Activated T-helper 1 cell treated with anti-CD3 and anti-CD28 coated beads, Interleukin-12 subunit alpha, Interleukin-12 subunit beta, Interleukin-2, Interleukin-4 antibody, amounts not matched to agents 30 ng/mL and 10 ng/mL and 1 ng/mL, durations not matched to agents 14 hours and 24 hours and 36 hours (primary cell): ENCODE measurements around the gene EPS8L3. TPM values are rescaled to one million over a fixed set of nuclear protein-coding genes. Genes with fewer than 3 reads are reported as not detected.
A peak's percentile ranks its signal among the peaks of the same experiment; 100 is the strongest.

Experiments
- DNase-seq: peaks from one replicate; pipeline ENCODE4 v3.0.0; 2021; ENCODE audit warnings: low spot score
- H3K27ac Mint-ChIP-seq: one replicate; pipeline ENCODE4 v1.8.0; 2021; ENCODE audit warnings: mild to moderate bottlenecking, mixed read lengths
- H3K27me3 Mint-ChIP-seq: one replicate; pipeline ENCODE4 v1.8.0; 2022; ENCODE audit warnings: mild to moderate bottlenecking, moderate library complexity, mixed read lengths; ENCODE audit not compliant: insufficient read depth
- H3K36me3 Mint-ChIP-seq: one replicate; pipeline ENCODE4 v1.8.0; 2021; ENCODE audit warnings: low read depth, mixed read lengths
- H3K4me1 Mint-ChIP-seq: one replicate; pipeline ENCODE4 v1.8.0; 2021; ENCODE audit warnings: low read depth, mixed read lengths
- H3K4me3 Mint-ChIP-seq: one replicate; pipeline ENCODE4 v1.8.0; 2021; ENCODE audit warnings: mild to moderate bottlenecking, moderate library complexity, mixed read lengths
- H3K9me3 Mint-ChIP-seq: one replicate; pipeline ENCODE4 v1.8.0; 2021; ENCODE audit warnings: mixed read lengths
- intact Hi-C: fragments of 100-400 bp; cut with micrococcal nuclease; formaldehyde crosslinking; loops from one replicate; pipeline ENCODE4 v1.15.1; 2024
- total RNA-seq: library from RNA; stranded (reverse); gene quantifications from 2 replicates; pipeline ENCODE4 v1.2.3, GENCODE V29; 2022

Gene EPS8L3
- total RNA-seq, 1 donor from 2014 or later, result not detected

GRCh38 chr1:109782514-109782913, 18.8 kb upstream of the EPS8L3 start:
- H3K27me3 Mint-ChIP-seq, result no peaks in the 10 kb centered on the region
- no peak overlapping the region for H3K27ac Mint-ChIP-seq
- H3K9me3 Mint-ChIP-seq, result peaks cover 11% of the 10 kb centered on the region
- intact Hi-C loops, result no loop called here
- no peak overlapping the region for H3K4me3 Mint-ChIP-seq
- no peak for DNase-seq
- peaks cover 22% of the 10 kb centered on the region for H3K4me1 Mint-ChIP-seq
- H3K36me3 Mint-ChIP-seq, result peaks cover 14% of the 10 kb centered on the region

GRCh38 chr1:109781806-109782205, 18.1 kb upstream of the EPS8L3 start:
- H3K36me3 Mint-ChIP-seq, result peaks cover 13% of the 10 kb centered on the region
- no peak for DNase-seq
- peaks cover 11% of the 10 kb centered on the region for H3K9me3 Mint-ChIP-seq
- H3K27me3 Mint-ChIP-seq, result no peaks in the 10 kb centered on the region
- peaks cover 27% of the 10 kb centered on the region for H3K4me1 Mint-ChIP-seq
- H3K27ac Mint-ChIP-seq, result no peak overlapping the region
- intact Hi-C loops, result no loop called here
- no peak overlapping the region for H3K4me3 Mint-ChIP-seq

GRCh38 chr1:109780982-109781381, 17.3 kb upstream of the EPS8L3 start:
- intact Hi-C loops, result no loop called here
- peaks cover 11% of the 10 kb centered on the region for H3K9me3 Mint-ChIP-seq
- H3K4me3 Mint-ChIP-seq, result no peak overlapping the region
- DNase-seq, result no peak
- H3K27me3 Mint-ChIP-seq, result no peaks in the 10 kb centered on the region
- H3K27ac Mint-ChIP-seq, result no peak overlapping the region
- peaks cover 21% of the 10 kb centered on the region for H3K4me1 Mint-ChIP-seq
- H3K36me3 Mint-ChIP-seq, result peaks cover 13% of the 10 kb centered on the region

- H3K4me3 Mint-ChIP-seq, result no peak overlapping the region
- peaks cover 11% of the 10 kb centered on the region for H3K9me3 Mint-ChIP-seq
- H3K27ac Mint-ChIP-seq, result no peak overlapping the region
- H3K4me1 Mint-ChIP-seq, result peaks cover 17% of the 10 kb centered on the region
- H3K27me3 Mint-ChIP-seq, result peaks cover 6% of the 10 kb centered on the region
- H3K36me3 Mint-ChIP-seq, result peaks cover 13% of the 10 kb centered on the region
- DNase-seq, result no peak
- intact Hi-C loops, result loop anchor here (1.0 kb wide), 4 partner anchors 12 to 230 kb away; partner anchors contain the start of genes AHCYL1, CSF1 and GNAI3
Measured at GRCh38 chr1:109777980-109778625, 14.4 kb upstream of the EPS8L3 start.

GRCh38 chr1:109777436-109777835, 13.7 kb upstream of the EPS8L3 start:
- H3K9me3 Mint-ChIP-seq, result peaks cover 11% of the 10 kb centered on the region
- peaks cover 17% of the 10 kb centered on the region for H3K4me1 Mint-ChIP-seq
- DNase-seq, result no peak
- peaks cover 12% of the 10 kb centered on the region for H3K36me3 Mint-ChIP-seq
- peaks cover 6% of the 10 kb centered on the region for H3K27me3 Mint-ChIP-seq
- H3K27ac Mint-ChIP-seq, result peak overlapping the region; percentile 40
- intact Hi-C loops, result loop anchor here (1.0 kb wide), 4 partner anchors 13 to 229 kb away; partner anchors contain the start of genes AHCYL1, CSF1 and GNAI3
- H3K4me3 Mint-ChIP-seq, result no peak overlapping the region

- Mint-ChIP-seq H3K36me3 (peaks cover 10% of the 10 kb centered on the region), H3K4me1 (peaks cover 17% of the 10 kb centered on the region), H3K27me3 (peaks cover 6% of the 10 kb centered on the region), H3K9me3 (peaks cover 11% of the 10 kb centered on the region), H3K27ac (peak overlapping the region; percentile 70), H3K4me3 (no peak overlapping the region)
- intact Hi-C loops, result loop anchor here (1.0 kb wide), 5 partner anchors 13 to 234 kb away; partner anchors contain the start of genes AHCYL1, CSF1 and GNAI3
- DNase-seq, result peak; percentile 70
Measured at GRCh38 chr1:109776911-109777310, 13.2 kb upstream of the EPS8L3 start.

- intact Hi-C loops, result loop anchor here (1.0 kb wide), 1 partner anchor 235 kb away; no protein-coding TSS in a partner anchor
- peaks cover 17% of the 10 kb centered on the region for H3K4me1 Mint-ChIP-seq
Measured at GRCh38 chr1:109776206-109776835, 12.6 kb upstream of the EPS8L3 start.

GRCh38 chr1:109775398-109775797, 11.7 kb upstream of the EPS8L3 start:
- intact Hi-C loops, result no loop called here

More at GRCh38 chr1:109776206-109776835, 12.6 kb upstream of the EPS8L3 start:
- Mint-ChIP-seq H3K9me3 (peaks cover 11% of the 10 kb centered on the region), H3K36me3 (peaks cover 6% of the 10 kb centered on the region), H3K4me3 (no peak overlapping the region), H3K27ac (no peak overlapping the region), H3K27me3 (peaks cover 6% of the 10 kb centered on the region)
- DNase-seq, result no peak

GRCh38 chr1:109773900-109774485, 10.3 kb upstream of the EPS8L3 start:
- H3K36me3 Mint-ChIP-seq, result no peaks in the 10 kb centered on the region
- no peak for DNase-seq
- H3K27ac Mint-ChIP-seq, result no peak overlapping the region
- intact Hi-C loops, result loop anchor here (1.0 kb wide), 2 partner anchors 131 to 228 kb away; no protein-coding TSS in a partner anchor
- no peak overlapping the region for H3K4me3 Mint-ChIP-seq
- H3K9me3 Mint-ChIP-seq, result no peaks in the 10 kb centered on the region
- H3K27me3 Mint-ChIP-seq, result peaks cover 9% of the 10 kb centered on the region
- peaks cover 22% of the 10 kb centered on the region for H3K4me1 Mint-ChIP-seq

More at GRCh38 chr1:109775398-109775797, 11.7 kb upstream of the EPS8L3 start:
- Mint-ChIP-seq H3K4me3 (no peak overlapping the region), H3K36me3 (no peaks in the 10 kb centered on the region), H3K4me1 (peaks cover 17% of the 10 kb centered on the region), H3K27me3 (peaks cover 8% of the 10 kb centered on the region), H3K27ac (no peak overlapping the region), H3K9me3 (peaks cover 1% of the 10 kb centered on the region)
- DNase-seq, result no peak

GRCh38 chr1:109773203-109773899, 9.6 kb upstream of the EPS8L3 start:
- H3K4me1 Mint-ChIP-seq, result peaks cover 23% of the 10 kb centered on the region
- no peaks in the 10 kb centered on the region for H3K9me3 Mint-ChIP-seq
- peak; percentile 65 for DNase-seq
- H3K4me3 Mint-ChIP-seq, result no peak overlapping the region
- intact Hi-C loops, result loop anchor here (1.0 kb wide), 2 partner anchors 130 to 227 kb away; no protein-coding TSS in a partner anchor
- peaks cover 9% of the 10 kb centered on the region for H3K27me3 Mint-ChIP-seq
- no peaks in the 10 kb centered on the region for H3K36me3 Mint-ChIP-seq
- H3K27ac Mint-ChIP-seq, result peak overlapping the region; percentile 15

- Mint-ChIP-seq H3K4me3 (no peak overlapping the region), H3K27ac (no peak overlapping the region), H3K36me3 (no peaks in the 10 kb centered on the region), H3K4me1 (peaks cover 23% of the 10 kb centered on the region), H3K27me3 (peaks cover 9% of the 10 kb centered on the region), H3K9me3 (no peaks in the 10 kb centered on the region)
- no peak for DNase-seq
- intact Hi-C loops, result loop anchor here (1.0 kb wide), 2 partner anchors 129 to 226 kb away; no protein-coding TSS in a partner anchor
Measured at GRCh38 chr1:109772658-109773202, 9.0 kb upstream of the EPS8L3 start.
